ENCODE data around the gene ATP2B3. TPM values are rescaled to one million over a fixed set of nuclear protein-coding genes. Genes with fewer than 3 reads are reported as not detected.

The ATP2B3 gene
- total and polyA plus RNA-seq, 9 of the 15 experiments (the other 6 are each of a cell fraction or from before 2014, with no cell fraction given) = 0.04 TPM; not detected in 8

GRCh38 chrX:153491918-153492317, 25.5 kb upstream of the ATP2B3 start:
- in situ Hi-C loops (cut with MboI) = no loop called here
- no peak overlapping the region for H3K27ac ChIP-seq (ENCODE audit: extremely low read depth, low read depth, low read length)
- BruUV-seq (replicated peaks) = no TSS peak
- H3K4me1 ChIP-seq (replicated peaks in 1 of 2; ENCODE audit: control insufficient read depth in 2 of 2, insufficient read depth in 2 of 2, low read length in 2 of 2) = peaks cover 0 to 43% of the 10 kb centered on the region in 2 experiments; a peak in 2 of 5 replicates
- no peak overlapping the region for H2AFZ ChIP-seq (ENCODE audit: low read depth, low read length)
- no peak overlapping the region for H3K9ac ChIP-seq (ENCODE audit: insufficient read depth in 1 of 2, low read depth in 2 of 2, low read length in 2 of 2)
- no peak for ATAC-seq
- H3K9me3 ChIP-seq (replicated peaks; ENCODE audit: control insufficient read depth, insufficient read depth, low read depth, low read length) = no peaks in the 10 kb centered on the region
- H4K20me1 ChIP-seq (replicated peaks; ENCODE audit: control insufficient read depth, insufficient read depth, low read length) = no peaks in the 10 kb centered on the region
- 17% methylated on average over 6 of the region's 11 CpGs for WGBS (ENCODE audit: insufficient coverage, low coverage, missing lambda C conversion rate)
- H3K9me1 ChIP-seq (ENCODE audit: control insufficient read depth, insufficient read depth, low read length) = no peaks in the 10 kb centered on the region
- ChIA-PET CTCF (ENCODE audit: low intra/inter-chr PET ratio) (no interaction called here), POLR2A (no interaction called here)
- H3K4me3 ChIP-seq = no peak overlapping the region
- H3K36me3 ChIP-seq (ENCODE audit: control insufficient read depth, insufficient read depth, low read length) = no peaks in the 10 kb centered on the region
- no peak overlapping the region for H3K4me2 ChIP-seq (ENCODE audit: insufficient read depth, low read length)
- intact Hi-C loops (cut with micrococcal nuclease) = no loop called here
- peaks cover 2 to 35% of the 10 kb centered on the region in 2 experiments; a peak in 4 of 5 replicates for H3K27me3 ChIP-seq (ENCODE audit: control insufficient read depth in 2 of 2, insufficient read depth in 2 of 2, low read length in 2 of 2)
- no peaks in the 10 kb centered on the region for H3K79me2 ChIP-seq (ENCODE audit: control insufficient read depth, insufficient read depth, low read length)
- no peak for DNase-seq (ENCODE audit: extremely low read depth in 1 of 4, low spot score in 3 of 4)
- TF ChIP-seq YBX1 (IDR thresholded peaks at IDR 0.05) (no peak), ELK1 (CRISPR knock-in tag; IDR thresholded peaks at IDR 0.05) (no peak), RREB1 (CRISPR knock-in tag; IDR thresholded peaks at IDR 0.05) (no peak), ESRRA (IDR thresholded peaks at IDR 0.05; ENCODE audit: borderline replicate concordance, low read depth) (no peak)
- TF ChIP-seq, protein P1, sequence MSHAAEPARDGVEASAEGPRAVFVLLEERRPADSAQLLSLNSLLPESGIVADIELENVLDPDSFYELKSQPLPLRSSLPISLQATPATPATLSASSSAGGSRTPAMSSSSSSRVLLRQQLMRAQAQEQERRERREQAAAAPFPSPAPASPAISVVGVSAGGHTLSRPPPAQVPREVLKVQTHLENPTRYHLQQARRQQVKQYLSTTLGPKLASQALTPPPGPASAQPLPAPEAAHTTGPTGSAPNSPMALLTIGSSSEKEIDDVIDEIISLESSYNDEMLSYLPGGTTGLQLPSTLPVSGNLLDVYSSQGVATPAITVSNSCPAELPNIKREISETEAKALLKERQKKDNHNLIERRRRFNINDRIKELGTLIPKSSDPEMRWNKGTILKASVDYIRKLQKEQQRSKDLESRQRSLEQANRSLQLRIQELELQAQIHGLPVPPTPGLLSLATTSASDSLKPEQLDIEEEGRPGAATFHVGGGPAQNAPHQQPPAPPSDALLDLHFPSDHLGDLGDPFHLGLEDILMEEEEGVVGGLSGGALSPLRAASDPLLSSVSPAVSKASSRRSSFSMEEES (CRISPR knock-in tag; IDR thresholded peaks at IDR 0.05) = no peak
- no peak for FAIRE-seq

Data from K562 (cell line).